HEK293T (cell line): ENCODE results near the gene XPO5.

ENCODE experiments used
- ARNT ChIP-seq: fragments of 450-650 bp; IDR thresholded peaks from 2 replicates; pipeline ENCODE4 v1.6.1; 2017; ENCODE audit warnings: mild to moderate bottlenecking
- BHLHE40 ChIP-seq: fragments of 450-650 bp; IDR thresholded peaks from 2 replicates; pipeline ENCODE4 v1.6.1; 2016; ENCODE audit warnings: mild to moderate bottlenecking, moderate library complexity, borderline replicate concordance
- CTBP1 ChIP-seq: fragments of 450-650 bp; IDR thresholded peaks from 2 replicates; pipeline ENCODE4 v1.6.1; 2016; ENCODE audit warnings: borderline replicate concordance
- ELF4 ChIP-seq: fragments of 450-650 bp; IDR thresholded peaks from 2 replicates; pipeline ENCODE4 v1.6.1; 2017; ENCODE audit warnings: antibody characterized with exemption
- FOXA1 ChIP-seq: fragments of 450-650 bp; IDR thresholded peaks from 2 replicates; pipeline ENCODE4 v1.6.1; 2016; ENCODE audit warnings: mild to moderate bottlenecking
- FOXK2 ChIP-seq: fragments of 450-650 bp; IDR thresholded peaks from 2 replicates; pipeline ENCODE4 v1.6.1; 2016; ENCODE audit warnings: mild to moderate bottlenecking
- LEF1 ChIP-seq: fragments of 450-650 bp; IDR thresholded peaks from 2 replicates; pipeline ENCODE4 v1.6.1; 2017; ENCODE audit warnings: mild to moderate bottlenecking, borderline replicate concordance
- NFRKB ChIP-seq: fragments of 450-650 bp; IDR thresholded peaks from 2 replicates; pipeline ENCODE4 v1.6.1; 2016; ENCODE audit warnings: mild to moderate bottlenecking, moderate library complexity
- PKNOX1 ChIP-seq: fragments of 450-650 bp; IDR thresholded peaks from 2 replicates; pipeline ENCODE4 v1.6.1; 2016
- SP1 ChIP-seq: fragments of 450-650 bp; IDR thresholded peaks from 2 replicates; pipeline ENCODE4 v1.6.1; 2017
- SUZ12 ChIP-seq: fragments of 450-650 bp; IDR thresholded peaks from 2 replicates; pipeline ENCODE4 v1.6.1; 2016; ENCODE audit warnings: mild to moderate bottlenecking
- TARDBP ChIP-seq: fragments of 450-650 bp; IDR thresholded peaks from 2 replicates; pipeline ENCODE4 v1.6.1; 2016
- ZNF384 ChIP-seq: fragments of 450-650 bp; IDR thresholded peaks from 2 replicates; pipeline ENCODE4 v1.6.1; 2016

- TF ChIP-seq TARDBP (no peak), SUZ12 (no peak), ELF4 (no peak), PKNOX1 (no peak), ARNT (no peak), FOXK2 (no peak), SP1 (no peak), CTBP1 (no peak), BHLHE40 (no peak), NFRKB (no peak), LEF1 (no peak), ZNF384 (no peak), FOXA1 (no peak)
Measured at GRCh38 chr6:43616725-43617472, 41.1 kb upstream of the XPO5 start.
